WTC11 (cell line): ENCODE measurements around the gene ORC3.

Source experiments
- CBFB ChIP-seq: sonication (generic); formaldehyde crosslinking; IDR thresholded peaks from 2 replicates; pipeline ENCODE4 v1.8.1; 2022; ENCODE audit warnings: mild to moderate bottlenecking, low read depth, missing genetic modification reagents
- ELF4 ChIP-seq: sonication (generic); formaldehyde crosslinking; IDR thresholded peaks from 2 replicates; pipeline ENCODE4 v1.8.1; 2022; ENCODE audit warnings: low read depth, mild to moderate bottlenecking, moderate library complexity, missing genetic modification reagents
- ETV6 ChIP-seq: sonication (generic); formaldehyde crosslinking; IDR thresholded peaks from 2 replicates; pipeline ENCODE4 v1.8.1; 2022; ENCODE audit warnings: mild to moderate bottlenecking, missing genetic modification reagents
- IRF2 ChIP-seq: sonication (generic); formaldehyde crosslinking; IDR thresholded peaks from 2 replicates; pipeline ENCODE4 v1.8.0; 2022; ENCODE audit warnings: low read depth, missing genetic modification reagents, borderline replicate concordance
- NR1H2 ChIP-seq: sonication (generic); formaldehyde crosslinking; IDR thresholded peaks from 2 replicates; pipeline ENCODE4 v1.9.0; 2021; ENCODE audit warnings: mild to moderate bottlenecking, moderate library complexity, missing genetic modification reagents
- NR3C1 ChIP-seq: sonication (generic); formaldehyde crosslinking; conservative IDR thresholded peaks from 2 replicates; pipeline ENCODE4 v1.8.1; 2023; ENCODE audit warnings: low read depth, mild to moderate bottlenecking, missing genetic modification reagents
- ZNF317 ChIP-seq: sonication (generic); formaldehyde crosslinking; IDR thresholded peaks from 2 replicates; pipeline ENCODE4 v1.8.1; 2023; ENCODE audit warnings: low read depth, mild to moderate bottlenecking, moderate library complexity, missing genetic modification reagents, borderline replicate concordance
- TF ChIP-seq, protein P1 (sequence below): fragments of 200-600 bp; IDR thresholded peaks from 2 replicates; pipeline ENCODE4 v1.8.0; 2022; ENCODE audit warnings: antibody characterized with exemption
- TF ChIP-seq, protein P2 (sequence below): sonication (generic); formaldehyde crosslinking; IDR thresholded peaks from 2 replicates; pipeline ENCODE4 v1.8.0; 2022; ENCODE audit warnings: mild to moderate bottlenecking, missing genetic modification reagents
- TF ChIP-seq, protein P3 (sequence below): sonication (generic); formaldehyde crosslinking; IDR thresholded peaks from 2 replicates; pipeline ENCODE4 v1.8.1; 2023; ENCODE audit warnings: mild to moderate bottlenecking, missing genetic modification reagents
- TF ChIP-seq, protein P4 (sequence below): sonication (generic); formaldehyde crosslinking; IDR thresholded peaks from 2 replicates; pipeline ENCODE4 v1.8.1; 2022; ENCODE audit warnings: missing genetic modification reagents, borderline replicate concordance
- TF ChIP-seq, protein P5 (sequence below): fragments of 250-450 bp; sonication (Bioruptor Pico); IDR thresholded peaks from 2 replicates; pipeline ENCODE4 v1.9.0; 2021; ENCODE audit warnings: mild to moderate bottlenecking, borderline replicate concordance

DNA sequence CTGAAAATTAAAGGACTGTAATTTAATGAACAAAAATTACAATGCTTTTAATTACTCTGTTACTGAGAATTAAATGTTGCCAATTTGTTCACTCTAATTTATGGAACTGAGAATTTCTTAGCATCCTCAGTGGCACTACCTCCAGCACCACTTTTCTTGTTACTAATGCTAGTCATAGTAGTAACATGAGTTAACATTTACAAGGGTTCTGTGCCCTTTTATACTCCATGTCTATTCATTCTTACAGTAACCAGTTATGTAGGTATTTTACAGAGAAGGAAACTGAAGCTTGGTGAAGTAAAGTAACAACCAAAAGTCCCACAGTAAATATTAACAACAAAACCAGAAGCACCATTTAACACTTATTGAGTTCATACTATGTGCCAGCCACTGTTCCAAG, 34.4 kb upstream of the ORC3 start:
- TF ChIP-seq, protein P1, sequence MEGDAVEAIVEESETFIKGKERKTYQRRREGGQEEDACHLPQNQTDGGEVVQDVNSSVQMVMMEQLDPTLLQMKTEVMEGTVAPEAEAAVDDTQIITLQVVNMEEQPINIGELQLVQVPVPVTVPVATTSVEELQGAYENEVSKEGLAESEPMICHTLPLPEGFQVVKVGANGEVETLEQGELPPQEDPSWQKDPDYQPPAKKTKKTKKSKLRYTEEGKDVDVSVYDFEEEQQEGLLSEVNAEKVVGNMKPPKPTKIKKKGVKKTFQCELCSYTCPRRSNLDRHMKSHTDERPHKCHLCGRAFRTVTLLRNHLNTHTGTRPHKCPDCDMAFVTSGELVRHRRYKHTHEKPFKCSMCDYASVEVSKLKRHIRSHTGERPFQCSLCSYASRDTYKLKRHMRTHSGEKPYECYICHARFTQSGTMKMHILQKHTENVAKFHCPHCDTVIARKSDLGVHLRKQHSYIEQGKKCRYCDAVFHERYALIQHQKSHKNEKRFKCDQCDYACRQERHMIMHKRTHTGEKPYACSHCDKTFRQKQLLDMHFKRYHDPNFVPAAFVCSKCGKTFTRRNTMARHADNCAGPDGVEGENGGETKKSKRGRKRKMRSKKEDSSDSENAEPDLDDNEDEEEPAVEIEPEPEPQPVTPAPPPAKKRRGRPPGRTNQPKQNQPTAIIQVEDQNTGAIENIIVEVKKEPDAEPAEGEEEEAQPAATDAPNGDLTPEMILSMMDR: no peak
- TF ChIP-seq ELF4 (CRISPR knock-in tag) (no peak), NR1H2 (CRISPR knock-in tag) (no peak), ETV6 (CRISPR knock-in tag) (no peak), IRF2 (CRISPR knock-in tag) (no peak), CBFB (CRISPR knock-in tag) (no peak), NR3C1 (no peak), ZNF317 (no peak)
- TF ChIP-seq, protein P2, sequence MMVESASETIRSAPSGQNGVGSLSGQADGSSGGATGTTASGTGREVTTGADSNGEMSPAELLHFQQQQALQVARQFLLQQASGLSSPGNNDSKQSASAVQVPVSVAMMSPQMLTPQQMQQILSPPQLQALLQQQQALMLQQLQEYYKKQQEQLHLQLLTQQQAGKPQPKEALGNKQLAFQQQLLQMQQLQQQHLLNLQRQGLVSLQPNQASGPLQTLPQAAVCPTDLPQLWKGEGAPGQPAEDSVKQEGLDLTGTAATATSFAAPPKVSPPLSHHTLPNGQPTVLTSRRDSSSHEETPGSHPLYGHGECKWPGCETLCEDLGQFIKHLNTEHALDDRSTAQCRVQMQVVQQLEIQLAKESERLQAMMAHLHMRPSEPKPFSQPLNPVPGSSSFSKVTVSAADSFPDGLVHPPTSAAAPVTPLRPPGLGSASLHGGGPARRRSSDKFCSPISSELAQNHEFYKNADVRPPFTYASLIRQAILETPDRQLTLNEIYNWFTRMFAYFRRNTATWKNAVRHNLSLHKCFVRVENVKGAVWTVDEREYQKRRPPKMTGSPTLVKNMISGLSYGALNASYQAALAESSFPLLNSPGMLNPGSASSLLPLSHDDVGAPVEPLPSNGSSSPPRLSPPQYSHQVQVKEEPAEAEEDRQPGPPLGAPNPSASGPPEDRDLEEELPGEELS (CRISPR knock-in tag): no peak
- TF ChIP-seq, protein P3, sequence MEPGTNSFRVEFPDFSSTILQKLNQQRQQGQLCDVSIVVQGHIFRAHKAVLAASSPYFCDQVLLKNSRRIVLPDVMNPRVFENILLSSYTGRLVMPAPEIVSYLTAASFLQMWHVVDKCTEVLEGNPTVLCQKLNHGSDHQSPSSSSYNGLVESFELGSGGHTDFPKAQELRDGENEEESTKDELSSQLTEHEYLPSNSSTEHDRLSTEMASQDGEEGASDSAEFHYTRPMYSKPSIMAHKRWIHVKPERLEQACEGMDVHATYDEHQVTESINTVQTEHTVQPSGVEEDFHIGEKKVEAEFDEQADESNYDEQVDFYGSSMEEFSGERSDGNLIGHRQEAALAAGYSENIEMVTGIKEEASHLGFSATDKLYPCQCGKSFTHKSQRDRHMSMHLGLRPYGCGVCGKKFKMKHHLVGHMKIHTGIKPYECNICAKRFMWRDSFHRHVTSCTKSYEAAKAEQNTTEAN (CRISPR knock-in tag): no peak
- TF ChIP-seq, protein P4, sequence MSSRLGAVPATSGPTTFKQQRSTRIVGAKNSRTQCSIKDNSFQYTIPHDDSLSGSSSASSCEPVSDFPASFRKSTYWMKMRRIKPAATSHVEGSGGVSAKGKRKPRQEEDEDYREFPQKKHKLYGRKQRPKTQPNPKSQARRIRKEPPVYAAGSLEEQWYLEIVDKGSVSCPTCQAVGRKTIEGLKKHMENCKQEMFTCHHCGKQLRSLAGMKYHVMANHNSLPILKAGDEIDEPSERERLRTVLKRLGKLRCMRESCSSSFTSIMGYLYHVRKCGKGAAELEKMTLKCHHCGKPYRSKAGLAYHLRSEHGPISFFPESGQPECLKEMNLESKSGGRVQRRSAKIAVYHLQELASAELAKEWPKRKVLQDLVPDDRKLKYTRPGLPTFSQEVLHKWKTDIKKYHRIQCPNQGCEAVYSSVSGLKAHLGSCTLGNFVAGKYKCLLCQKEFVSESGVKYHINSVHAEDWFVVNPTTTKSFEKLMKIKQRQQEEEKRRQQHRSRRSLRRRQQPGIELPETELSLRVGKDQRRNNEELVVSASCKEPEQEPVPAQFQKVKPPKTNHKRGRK: no peak
- TF ChIP-seq, protein P5, sequence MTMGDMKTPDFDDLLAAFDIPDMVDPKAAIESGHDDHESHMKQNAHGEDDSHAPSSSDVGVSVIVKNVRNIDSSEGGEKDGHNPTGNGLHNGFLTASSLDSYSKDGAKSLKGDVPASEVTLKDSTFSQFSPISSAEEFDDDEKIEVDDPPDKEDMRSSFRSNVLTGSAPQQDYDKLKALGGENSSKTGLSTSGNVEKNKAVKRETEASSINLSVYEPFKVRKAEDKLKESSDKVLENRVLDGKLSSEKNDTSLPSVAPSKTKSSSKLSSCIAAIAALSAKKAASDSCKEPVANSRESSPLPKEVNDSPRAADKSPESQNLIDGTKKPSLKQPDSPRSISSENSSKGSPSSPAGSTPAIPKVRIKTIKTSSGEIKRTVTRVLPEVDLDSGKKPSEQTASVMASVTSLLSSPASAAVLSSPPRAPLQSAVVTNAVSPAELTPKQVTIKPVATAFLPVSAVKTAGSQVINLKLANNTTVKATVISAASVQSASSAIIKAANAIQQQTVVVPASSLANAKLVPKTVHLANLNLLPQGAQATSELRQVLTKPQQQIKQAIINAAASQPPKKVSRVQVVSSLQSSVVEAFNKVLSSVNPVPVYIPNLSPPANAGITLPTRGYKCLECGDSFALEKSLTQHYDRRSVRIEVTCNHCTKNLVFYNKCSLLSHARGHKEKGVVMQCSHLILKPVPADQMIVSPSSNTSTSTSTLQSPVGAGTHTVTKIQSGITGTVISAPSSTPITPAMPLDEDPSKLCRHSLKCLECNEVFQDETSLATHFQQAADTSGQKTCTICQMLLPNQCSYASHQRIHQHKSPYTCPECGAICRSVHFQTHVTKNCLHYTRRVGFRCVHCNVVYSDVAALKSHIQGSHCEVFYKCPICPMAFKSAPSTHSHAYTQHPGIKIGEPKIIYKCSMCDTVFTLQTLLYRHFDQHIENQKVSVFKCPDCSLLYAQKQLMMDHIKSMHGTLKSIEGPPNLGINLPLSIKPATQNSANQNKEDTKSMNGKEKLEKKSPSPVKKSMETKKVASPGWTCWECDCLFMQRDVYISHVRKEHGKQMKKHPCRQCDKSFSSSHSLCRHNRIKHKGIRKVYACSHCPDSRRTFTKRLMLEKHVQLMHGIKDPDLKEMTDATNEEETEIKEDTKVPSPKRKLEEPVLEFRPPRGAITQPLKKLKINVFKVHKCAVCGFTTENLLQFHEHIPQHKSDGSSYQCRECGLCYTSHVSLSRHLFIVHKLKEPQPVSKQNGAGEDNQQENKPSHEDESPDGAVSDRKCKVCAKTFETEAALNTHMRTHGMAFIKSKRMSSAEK: no peak
